Peyer's patch (tissue), 4 donors: Measurements from ENCODE around the gene OPN4. TPM values are rescaled to one million over a fixed set of nuclear protein-coding genes. Genes with fewer than 3 reads are reported as not detected.

Experiments
- DNase-seq, 3 donors: peaks; one replicate each; pipeline ENCODE4 v3.0.0-alpha.2; 2017 to 2019
- H3K27ac ChIP-seq, 4 donors: fragments of 200-600 bp; sonication (generic); one replicate each; pipeline ENCODE4 v1.5.1; 2016 to 2019
- H3K27me3 ChIP-seq, 2 donors: fragments of 200-600 bp; sonication (generic); one replicate each; pipeline ENCODE4 v1.5.1; 2019
- H3K36me3 ChIP-seq, 3 donors: fragments of 200-600 bp; sonication (generic); one replicate each; pipeline ENCODE4 v1.5.1; 2016 to 2019
- H3K4me1 ChIP-seq, 4 donors: fragments of 200-600 bp; sonication (generic); one replicate each; pipeline ENCODE4 v1.5.1; 2016 to 2019
- H3K4me3 ChIP-seq, 4 donors: fragments of 200-600 bp; sonication (generic); 1 replicate in 3 of 4; 2 replicates in 1 of 4; pipeline ENCODE4 v1.5.1; 2016 to 2019; ENCODE audit warnings: mild to moderate bottlenecking in 1 of 4
- H3K9me3 ChIP-seq, 4 donors: fragments of 200-600 bp; sonication (generic); one replicate each; pipeline ENCODE4 v1.5.1; 2016 to 2019; ENCODE audit warnings: mild to moderate bottlenecking in 1 of 4
- POLR2A ChIP-seq, 2 donors: fragments of 450-650 bp; IDR thresholded peaks; one replicate each; pipeline ENCODE4 v1.5.1; 2017; ENCODE audit warnings: antibody characterized with exemption in 2 of 2, mild to moderate bottlenecking in 2 of 2, moderate library complexity in 2 of 2
- total RNA-seq, 4 donors: library from RNA; depleted of rRNA; stranded (reverse); fragments of >200 nt; gene quantifications; one replicate each; pipeline ENCODE4 v1.1.0, GENCODE V29; 2016
- TF ChIP-seq, protein P1 (sequence below), 6 experiments: fragments of 450-650 bp in 4 of 6; fragments of 200-600 bp in 2 of 6; sonication (generic) in 1 of 6; IDR thresholded peaks; one replicate each; pipeline ENCODE4 v1.5.1; 2017 to 2019; ENCODE audit warnings: antibody characterized with exemption in 6 of 6, mild to moderate bottlenecking in 3 of 6, moderate library complexity in 1 of 6

OPN4 gene
- total RNA-seq, 4 donors from 2014 or later = not detected

GRCh38 chr10:86692664-86693063 is 38.3 kb downstream of the OPN4 start:
- DNase-seq = no peak
- no peaks in the 10 kb centered on the region for H3K27me3 ChIP-seq
- H3K27ac ChIP-seq = no peak overlapping the region
- peaks cover 0 to 8% (median 0%) of the 10 kb centered on the region in 4 donors for H3K4me1 ChIP-seq
- H3K9me3 ChIP-seq = no peaks in the 10 kb centered on the region
- H3K36me3 ChIP-seq = no peaks in the 10 kb centered on the region
- H3K4me3 ChIP-seq = no peak overlapping the region
- TF ChIP-seq POLR2A (IDR thresholded peaks at IDR 0.05) = no peak
- TF ChIP-seq, protein P1, sequence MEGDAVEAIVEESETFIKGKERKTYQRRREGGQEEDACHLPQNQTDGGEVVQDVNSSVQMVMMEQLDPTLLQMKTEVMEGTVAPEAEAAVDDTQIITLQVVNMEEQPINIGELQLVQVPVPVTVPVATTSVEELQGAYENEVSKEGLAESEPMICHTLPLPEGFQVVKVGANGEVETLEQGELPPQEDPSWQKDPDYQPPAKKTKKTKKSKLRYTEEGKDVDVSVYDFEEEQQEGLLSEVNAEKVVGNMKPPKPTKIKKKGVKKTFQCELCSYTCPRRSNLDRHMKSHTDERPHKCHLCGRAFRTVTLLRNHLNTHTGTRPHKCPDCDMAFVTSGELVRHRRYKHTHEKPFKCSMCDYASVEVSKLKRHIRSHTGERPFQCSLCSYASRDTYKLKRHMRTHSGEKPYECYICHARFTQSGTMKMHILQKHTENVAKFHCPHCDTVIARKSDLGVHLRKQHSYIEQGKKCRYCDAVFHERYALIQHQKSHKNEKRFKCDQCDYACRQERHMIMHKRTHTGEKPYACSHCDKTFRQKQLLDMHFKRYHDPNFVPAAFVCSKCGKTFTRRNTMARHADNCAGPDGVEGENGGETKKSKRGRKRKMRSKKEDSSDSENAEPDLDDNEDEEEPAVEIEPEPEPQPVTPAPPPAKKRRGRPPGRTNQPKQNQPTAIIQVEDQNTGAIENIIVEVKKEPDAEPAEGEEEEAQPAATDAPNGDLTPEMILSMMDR (IDR thresholded peaks at IDR 0.05) = no peak

DNA sequence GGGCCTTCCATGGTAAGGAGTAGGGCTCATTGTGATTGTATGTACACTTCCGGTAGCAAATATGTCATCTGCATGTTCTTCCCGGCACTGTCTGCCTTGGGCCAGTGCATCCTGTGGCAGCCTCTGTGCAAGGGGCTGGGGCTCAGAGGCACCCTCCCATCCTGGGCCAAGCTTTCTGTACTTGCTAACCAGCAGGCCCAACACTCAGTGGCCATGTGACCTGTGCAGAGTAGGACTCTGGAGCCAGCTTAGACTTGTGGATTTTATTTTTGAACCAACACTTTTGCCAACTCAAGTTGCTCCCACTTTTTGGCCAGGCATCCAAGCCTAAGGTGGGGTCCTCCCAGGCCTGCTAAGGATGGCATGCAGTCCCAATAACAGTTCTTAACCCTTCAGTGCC is 38.9 kb downstream of the OPN4 start:
- peaks cover 0 to 2% (median 0%) of the 10 kb centered on the region in 4 donors for H3K4me1 ChIP-seq
- H3K27ac ChIP-seq = no peak overlapping the region
- H3K27me3 ChIP-seq = no peaks in the 10 kb centered on the region
- H3K36me3 ChIP-seq = no peaks in the 10 kb centered on the region
- no peak for DNase-seq
- no peak for TF ChIP-seq POLR2A (IDR thresholded peaks at IDR 0.05)
- TF ChIP-seq, protein P1 (IDR thresholded peaks at IDR 0.05) = no peak
- H3K4me3 ChIP-seq = no peak overlapping the region
- H3K9me3 ChIP-seq = no peaks in the 10 kb centered on the region

- H3K4me3 ChIP-seq = no peak overlapping the region
- H3K4me1 ChIP-seq = no peaks in the 10 kb centered on the region
- no peaks in the 10 kb centered on the region for H3K9me3 ChIP-seq
- H3K27ac ChIP-seq = no peak overlapping the region
- peak in 2 of 3 donors; percentile 33 to 65 for DNase-seq
- H3K36me3 ChIP-seq = no peaks in the 10 kb centered on the region
- TF ChIP-seq, protein P1 (IDR thresholded peaks at IDR 0.05) = peak; percentile 49 to 58 (median 53)
- TF ChIP-seq POLR2A (IDR thresholded peaks at IDR 0.05) = no peak
- H3K27me3 ChIP-seq = no peaks in the 10 kb centered on the region
Observed at GRCh38 chr10:86693721-86694369, 39.5 kb downstream of the OPN4 start.

DNA sequence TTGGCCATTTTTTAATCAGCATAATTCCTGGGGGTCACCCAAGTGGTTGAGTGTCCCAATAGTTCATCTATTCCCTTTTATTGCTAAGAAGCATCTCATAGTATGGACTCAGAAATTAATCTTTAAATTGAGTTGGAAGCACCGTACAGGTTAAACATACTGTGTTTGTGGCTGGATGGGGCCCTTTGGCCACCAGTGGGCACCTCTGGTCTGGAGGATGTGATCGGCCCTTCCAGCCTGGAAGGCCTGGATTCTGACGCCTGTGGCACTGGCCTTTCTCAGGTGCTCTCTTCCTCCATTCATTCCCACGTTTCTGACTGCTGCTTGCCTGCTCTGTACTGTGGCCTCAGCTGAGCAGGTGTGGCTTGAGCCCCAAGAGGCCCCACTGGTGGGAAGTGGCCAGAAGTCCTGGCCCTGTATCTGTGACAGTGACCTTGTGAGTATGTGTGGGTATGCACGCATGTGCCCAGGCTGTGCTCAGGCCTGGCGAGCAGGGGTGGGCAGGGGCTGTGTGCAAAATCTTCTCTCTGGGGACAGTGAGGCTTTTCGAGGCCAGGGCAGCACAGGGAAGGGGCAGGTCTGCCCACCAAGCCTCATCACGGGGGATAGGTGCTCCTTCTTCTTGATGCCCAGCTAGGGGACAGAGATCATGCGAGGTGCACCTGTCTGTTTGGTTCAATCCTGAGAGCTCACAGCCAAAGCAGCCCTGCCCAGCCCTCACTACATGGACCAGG is 44.0 kb downstream of the OPN4 start:
- Histone ChIP-seq H3K4me1 (no peaks in the 10 kb centered on the region), H3K27me3 (no peaks in the 10 kb centered on the region)

DNA sequence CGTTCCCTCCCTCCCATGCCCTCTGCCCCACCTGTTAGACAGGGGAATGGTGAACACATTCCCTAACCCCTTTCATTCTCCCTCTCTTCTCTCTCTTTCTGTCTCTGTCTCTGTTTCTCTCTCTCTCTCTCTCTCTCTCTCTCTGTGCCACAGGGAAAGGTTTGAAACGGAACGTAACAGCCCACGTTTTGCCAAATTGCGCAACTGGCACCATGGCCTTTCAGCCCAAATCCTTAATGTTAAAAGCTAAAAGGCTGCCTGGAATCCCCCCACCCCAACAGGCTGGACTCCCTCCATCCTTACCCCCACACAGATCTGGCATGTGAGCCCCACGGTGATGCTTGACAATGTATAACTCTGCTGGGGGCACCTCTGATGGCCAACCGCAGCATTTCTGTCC is 44.8 kb downstream of the OPN4 start:
- no peaks in the 10 kb centered on the region for H3K9me3 ChIP-seq
- H3K36me3 ChIP-seq = no peaks in the 10 kb centered on the region
- no peak for DNase-seq
- H3K27ac ChIP-seq = no peak overlapping the region
- H3K4me1 ChIP-seq = no peaks in the 10 kb centered on the region
- no peak overlapping the region for H3K4me3 ChIP-seq
- TF ChIP-seq, protein P1 (IDR thresholded peaks at IDR 0.05) = no peak
- TF ChIP-seq POLR2A (IDR thresholded peaks at IDR 0.05) = no peak
- no peaks in the 10 kb centered on the region for H3K27me3 ChIP-seq

More for the DNA sequence above, 44.0 kb downstream of the OPN4 start:
- no peaks in the 10 kb centered on the region for H3K36me3 ChIP-seq
- TF ChIP-seq, protein P1 (IDR thresholded peaks at IDR 0.05) = no peak
- no peak for TF ChIP-seq POLR2A (IDR thresholded peaks at IDR 0.05)
- no peaks in the 10 kb centered on the region for H3K9me3 ChIP-seq
- H3K4me3 ChIP-seq = no peak overlapping the region
- DNase-seq = no peak
- H3K27ac ChIP-seq = no peak overlapping the region
